Loucy (cell line): ENCODE measurements around the gene CTDSPL.

Experiments
- EZH2phosphoT487 ChIP-seq: fragments of 200-600 bp; IDR thresholded peaks from 2 replicates; pipeline ENCODE4 v1.6.1; 2018; ENCODE audit warnings: antibody characterized with exemption, mild to moderate bottlenecking, moderate library complexity, borderline replicate concordance
- TF ChIP-seq, protein P1 (sequence below): fragments of 200-600 bp; sonication (generic); conservative IDR thresholded peaks from 2 replicates; pipeline ENCODE4 v1.5.1; 2014; ENCODE audit warnings: mild to moderate bottlenecking, antibody characterized with exemption, low read length

DNA sequence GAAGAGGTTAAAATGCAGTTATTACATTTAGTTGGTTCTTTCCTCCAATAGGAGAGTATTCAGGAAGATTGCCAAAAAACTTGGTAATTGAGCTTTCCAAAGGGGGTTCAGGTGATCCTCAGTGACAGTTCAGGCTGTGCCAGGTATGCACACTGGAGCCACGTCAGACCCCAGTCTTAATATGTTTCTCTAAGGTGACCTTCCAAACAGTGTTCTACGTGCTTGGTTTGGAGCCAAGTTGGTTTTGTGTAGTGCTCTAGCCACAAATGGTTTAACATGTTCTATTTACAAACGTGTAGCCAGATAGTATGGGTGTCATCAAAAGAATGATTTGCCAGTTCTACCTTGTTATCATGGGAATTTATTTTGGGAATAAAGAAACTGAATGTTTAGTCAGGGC, 21.0 kb downstream of the CTDSPL start:
- TF ChIP-seq, protein P1, sequence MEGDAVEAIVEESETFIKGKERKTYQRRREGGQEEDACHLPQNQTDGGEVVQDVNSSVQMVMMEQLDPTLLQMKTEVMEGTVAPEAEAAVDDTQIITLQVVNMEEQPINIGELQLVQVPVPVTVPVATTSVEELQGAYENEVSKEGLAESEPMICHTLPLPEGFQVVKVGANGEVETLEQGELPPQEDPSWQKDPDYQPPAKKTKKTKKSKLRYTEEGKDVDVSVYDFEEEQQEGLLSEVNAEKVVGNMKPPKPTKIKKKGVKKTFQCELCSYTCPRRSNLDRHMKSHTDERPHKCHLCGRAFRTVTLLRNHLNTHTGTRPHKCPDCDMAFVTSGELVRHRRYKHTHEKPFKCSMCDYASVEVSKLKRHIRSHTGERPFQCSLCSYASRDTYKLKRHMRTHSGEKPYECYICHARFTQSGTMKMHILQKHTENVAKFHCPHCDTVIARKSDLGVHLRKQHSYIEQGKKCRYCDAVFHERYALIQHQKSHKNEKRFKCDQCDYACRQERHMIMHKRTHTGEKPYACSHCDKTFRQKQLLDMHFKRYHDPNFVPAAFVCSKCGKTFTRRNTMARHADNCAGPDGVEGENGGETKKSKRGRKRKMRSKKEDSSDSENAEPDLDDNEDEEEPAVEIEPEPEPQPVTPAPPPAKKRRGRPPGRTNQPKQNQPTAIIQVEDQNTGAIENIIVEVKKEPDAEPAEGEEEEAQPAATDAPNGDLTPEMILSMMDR: no peak
- TF ChIP-seq EZH2phosphoT487: no peak
